Ovary (tissue), 3 donors: ENCODE results near the gene CHST13.

Source experiments
- CTCF ChIP-seq, 3 donors: fragments of 450-650 bp in 2 of 3; fragments of 200-600 bp in 1 of 3; IDR thresholded peaks; one replicate each; pipeline versions ENCODE4 v1.5.1 to v1.8.0; 2016 to 2022; ENCODE audit warnings: antibody characterized with exemption in 3 of 3, mild to moderate bottlenecking in 1 of 3
- EP300 ChIP-seq: sonication (generic); formaldehyde crosslinking; IDR thresholded peaks from one replicate; pipeline ENCODE4 v1.6.1; 2017; ENCODE audit warnings: antibody characterized with exemption
- POLR2A ChIP-seq: fragments of 450-650 bp; IDR thresholded peaks from one replicate; pipeline ENCODE4 v1.6.1; 2017; ENCODE audit warnings: antibody characterized with exemption, mild to moderate bottlenecking, moderate library complexity
- donor health status: DM: no; HTN: no; CAD: no.

- TF ChIP-seq POLR2A (no peak), EP300 (no peak), CTCF (IDR thresholded peaks at IDR 0.05) (no peak)
Measured at GRCh38 chr3:126501054-126501453, 22.9 kb upstream of the CHST13 start.
